ENCODE data around the gene MAP3K9.

Gene MAP3K9

DNA sequence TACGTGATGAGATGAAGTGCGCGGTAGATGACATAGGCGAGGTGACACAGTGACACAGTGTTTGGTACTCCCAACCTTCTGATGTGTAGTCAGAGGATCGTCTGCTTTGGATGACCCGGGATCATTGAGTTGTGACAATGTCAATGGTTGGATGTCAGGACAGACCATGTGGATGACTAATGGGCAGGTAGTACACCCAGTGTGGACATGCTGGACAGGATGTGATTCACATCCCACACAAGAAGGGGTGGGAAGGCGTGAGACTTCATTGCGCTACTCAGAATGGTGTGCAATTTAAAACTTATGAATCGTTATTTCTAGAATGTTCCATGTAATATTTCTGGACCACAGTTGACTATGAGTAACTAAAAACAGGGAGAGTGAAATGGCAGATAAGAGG is 23.8 kb downstream of the MAP3K9 start:
- Mint-ChIP-seq H3K27ac (no peak overlapping the region), H3K4me3 (no peak overlapping the region), H3K27me3 (ENCODE audit: low read depth) (peaks cover 5% of the 10 kb centered on the region), H3K36me3 (ENCODE audit: low read depth) (no peaks in the 10 kb centered on the region), H3K9me3 (no peaks in the 10 kb centered on the region), H3K4me1 (ENCODE audit: low read depth) (peaks cover 5% of the 10 kb centered on the region)

- peaks cover 5% of the 10 kb centered on the region for H3K27me3 Mint-ChIP-seq (ENCODE audit: low read depth)
- no peak overlapping the region for H3K4me3 Mint-ChIP-seq
- peaks cover 8% of the 10 kb centered on the region for H3K4me1 Mint-ChIP-seq (ENCODE audit: low read depth)
- H3K9me3 Mint-ChIP-seq = no peaks in the 10 kb centered on the region
- H3K36me3 Mint-ChIP-seq (ENCODE audit: low read depth) = no peaks in the 10 kb centered on the region
- no peak overlapping the region for H3K27ac Mint-ChIP-seq
Observed at GRCh38 chr14:70784886-70785285, 24.4 kb downstream of the MAP3K9 start.

DNA sequence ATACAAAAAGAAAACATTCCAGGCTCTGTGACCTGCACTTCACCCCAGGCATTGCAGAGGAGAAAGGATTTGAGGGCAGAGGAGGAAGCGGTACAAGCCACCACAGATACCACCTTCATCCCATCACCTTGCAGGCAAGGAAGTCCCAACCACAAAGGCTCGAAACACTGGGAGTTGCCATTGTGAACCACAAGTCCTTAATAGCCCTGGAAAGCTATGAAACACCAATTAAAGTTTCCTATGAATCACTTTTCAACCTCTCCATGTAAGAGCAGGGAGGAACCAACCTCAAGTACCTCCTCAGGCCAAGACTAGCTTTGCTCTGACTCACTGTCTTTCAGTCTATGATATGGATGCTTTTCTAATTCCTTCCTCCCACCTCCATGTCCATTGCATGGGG is 27.0 kb downstream of the MAP3K9 start:
- Mint-ChIP-seq H3K27me3 (ENCODE audit: low read depth) (peaks cover 9% of the 10 kb centered on the region), H3K36me3 (ENCODE audit: low read depth) (no peaks in the 10 kb centered on the region), H3K9me3 (no peaks in the 10 kb centered on the region), H3K4me3 (no peak overlapping the region), H3K4me1 (ENCODE audit: low read depth) (peaks cover 8% of the 10 kb centered on the region), H3K27ac (no peak overlapping the region)

DNA sequence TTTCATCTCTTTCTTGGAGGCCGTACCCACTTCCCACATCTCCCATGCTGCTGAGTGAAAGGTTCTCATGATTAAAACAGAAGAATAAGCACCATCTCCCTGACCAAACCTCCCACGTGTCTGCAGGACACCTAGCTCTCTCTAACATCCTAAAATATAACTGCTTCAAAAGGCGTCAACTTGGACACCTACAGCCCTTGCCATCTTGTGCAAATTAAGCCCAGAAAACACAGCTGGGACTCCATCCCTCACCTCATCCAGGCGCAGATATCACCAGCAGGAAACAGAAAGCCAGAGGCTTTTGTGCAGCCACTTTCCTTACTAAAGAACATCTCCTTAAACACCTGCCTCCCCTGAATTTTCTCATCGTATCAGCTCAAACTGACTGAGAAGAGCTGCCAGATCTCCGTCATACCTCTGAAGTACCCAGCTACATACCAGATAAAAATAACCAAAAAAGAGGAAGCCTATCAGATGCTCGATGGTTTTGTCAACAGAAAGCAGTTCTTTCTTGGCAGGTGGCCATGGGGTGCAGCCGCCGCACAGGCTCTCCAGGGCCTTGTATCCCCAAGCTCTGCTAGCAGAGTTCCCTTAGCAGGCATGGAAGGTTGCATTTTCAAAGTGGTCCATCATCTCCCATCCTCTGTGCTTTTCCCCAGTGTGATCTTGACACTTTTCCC is 28.8 kb downstream of the MAP3K9 start:
- Mint-ChIP-seq H3K27me3 (ENCODE audit: low read depth) (peaks cover 9% of the 10 kb centered on the region), H3K4me3 (no peak overlapping the region), H3K4me1 (ENCODE audit: low read depth) (peaks cover 8% of the 10 kb centered on the region), H3K27ac (no peak overlapping the region), H3K9me3 (no peaks in the 10 kb centered on the region), H3K36me3 (ENCODE audit: low read depth) (no peaks in the 10 kb centered on the region)

DNA sequence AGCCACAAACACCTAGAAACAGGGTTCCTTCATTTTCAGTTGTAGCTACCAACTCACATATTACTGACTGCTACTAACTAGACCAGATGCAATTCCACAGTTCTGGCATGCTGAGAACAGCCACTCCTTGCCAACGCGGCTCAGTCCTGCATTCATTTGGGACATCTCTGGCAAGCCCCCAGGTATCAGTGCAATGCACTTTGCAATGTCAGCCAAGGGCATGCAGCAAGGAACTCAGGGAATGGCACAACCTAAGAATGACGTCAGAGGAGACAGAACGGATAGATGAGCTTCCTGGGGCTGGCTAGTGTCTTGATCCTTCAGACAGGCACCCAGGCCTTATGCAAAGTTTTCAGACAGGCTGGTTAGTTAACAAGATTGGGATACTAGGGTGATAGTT is 29.6 kb downstream of the MAP3K9 start:
- H3K4me1 Mint-ChIP-seq (ENCODE audit: low read depth) = peaks cover 8% of the 10 kb centered on the region

GRCh38 chr14:70776197-70776596 is 33.1 kb downstream of the MAP3K9 start:
- H3K4me3 Mint-ChIP-seq = no peak overlapping the region
- peaks cover 4% of the 10 kb centered on the region for H3K27me3 Mint-ChIP-seq (ENCODE audit: low read depth)
- no peaks in the 10 kb centered on the region for H3K9me3 Mint-ChIP-seq
- peaks cover 3% of the 10 kb centered on the region for H3K4me1 Mint-ChIP-seq (ENCODE audit: low read depth)
- no peak overlapping the region for H3K27ac Mint-ChIP-seq
- no peaks in the 10 kb centered on the region for H3K36me3 Mint-ChIP-seq (ENCODE audit: low read depth)

More for the DNA sequence above, 29.6 kb downstream of the MAP3K9 start:
- no peak overlapping the region for H3K27ac Mint-ChIP-seq
- no peaks in the 10 kb centered on the region for H3K9me3 Mint-ChIP-seq
- H3K4me3 Mint-ChIP-seq = no peak overlapping the region
- no peaks in the 10 kb centered on the region for H3K36me3 Mint-ChIP-seq (ENCODE audit: low read depth)
- peaks cover 9% of the 10 kb centered on the region for H3K27me3 Mint-ChIP-seq (ENCODE audit: low read depth)

DNA sequence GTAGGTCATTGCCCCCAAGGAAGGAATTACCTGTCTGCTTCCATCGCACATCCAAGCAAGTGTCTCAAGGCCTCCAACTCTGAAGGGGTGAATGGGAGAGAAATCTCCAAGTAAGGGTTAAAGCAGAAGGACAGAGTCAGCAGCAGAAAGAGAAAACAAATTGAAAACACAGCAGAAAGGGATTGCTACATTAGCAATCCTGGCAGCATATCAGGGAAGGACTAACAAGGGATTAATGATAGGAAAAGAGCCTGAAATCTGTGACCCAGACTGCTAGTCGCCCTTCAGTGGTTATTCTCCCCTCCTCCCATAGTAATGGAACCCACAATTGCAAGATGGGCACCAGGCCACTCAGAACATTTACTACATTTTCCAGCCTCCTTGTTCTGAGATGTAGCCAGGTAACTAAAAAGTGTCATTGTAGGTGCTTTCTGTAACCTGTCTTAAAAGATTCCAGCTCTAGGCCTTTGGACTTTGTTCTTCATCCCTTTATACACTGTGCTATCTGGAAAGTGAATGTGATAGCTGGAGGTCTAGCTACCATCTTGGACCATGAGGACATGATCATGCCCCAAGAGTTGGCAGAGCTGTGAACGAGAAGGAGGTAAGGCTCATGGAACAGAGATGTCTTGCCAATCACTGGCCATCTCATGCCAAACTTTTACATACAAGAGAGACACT is 36.0 kb downstream of the MAP3K9 start:
- no peak overlapping the region for H3K4me3 Mint-ChIP-seq
- no peak overlapping the region for H3K27ac Mint-ChIP-seq
- no peaks in the 10 kb centered on the region for H3K36me3 Mint-ChIP-seq (ENCODE audit: low read depth)

GRCh38 chr14:70771781-70772212 is 37.5 kb downstream of the MAP3K9 start:
- no peaks in the 10 kb centered on the region for H3K4me1 Mint-ChIP-seq (ENCODE audit: low read depth)
- H3K27me3 Mint-ChIP-seq (ENCODE audit: low read depth) = no peaks in the 10 kb centered on the region
- no peaks in the 10 kb centered on the region for H3K36me3 Mint-ChIP-seq (ENCODE audit: low read depth)
- no peak overlapping the region for H3K4me3 Mint-ChIP-seq
- H3K9me3 Mint-ChIP-seq = no peaks in the 10 kb centered on the region
- H3K27ac Mint-ChIP-seq = no peak overlapping the region

More for the DNA sequence above, 36.0 kb downstream of the MAP3K9 start:
- Mint-ChIP-seq H3K9me3 (no peaks in the 10 kb centered on the region), H3K4me1 (ENCODE audit: low read depth) (no peaks in the 10 kb centered on the region), H3K27me3 (ENCODE audit: low read depth) (no peaks in the 10 kb centered on the region)

- H3K27ac Mint-ChIP-seq = no peak overlapping the region
- H3K9me3 Mint-ChIP-seq = no peaks in the 10 kb centered on the region
- no peaks in the 10 kb centered on the region for H3K27me3 Mint-ChIP-seq (ENCODE audit: low read depth)
- no peak overlapping the region for H3K4me3 Mint-ChIP-seq
- no peaks in the 10 kb centered on the region for H3K4me1 Mint-ChIP-seq (ENCODE audit: low read depth)
- H3K36me3 Mint-ChIP-seq (ENCODE audit: low read depth) = no peaks in the 10 kb centered on the region
Observed at GRCh38 chr14:70770490-70770889, 38.8 kb downstream of the MAP3K9 start.

- Mint-ChIP-seq H3K4me3 (no peak overlapping the region), H3K4me1 (ENCODE audit: low read depth) (no peaks in the 10 kb centered on the region), H3K27ac (no peak overlapping the region), H3K36me3 (ENCODE audit: low read depth) (no peaks in the 10 kb centered on the region), H3K9me3 (no peaks in the 10 kb centered on the region), H3K27me3 (ENCODE audit: low read depth) (no peaks in the 10 kb centered on the region)
Observed at GRCh38 chr14:70759398-70759797, 49.9 kb downstream of the MAP3K9 start.

DNA sequence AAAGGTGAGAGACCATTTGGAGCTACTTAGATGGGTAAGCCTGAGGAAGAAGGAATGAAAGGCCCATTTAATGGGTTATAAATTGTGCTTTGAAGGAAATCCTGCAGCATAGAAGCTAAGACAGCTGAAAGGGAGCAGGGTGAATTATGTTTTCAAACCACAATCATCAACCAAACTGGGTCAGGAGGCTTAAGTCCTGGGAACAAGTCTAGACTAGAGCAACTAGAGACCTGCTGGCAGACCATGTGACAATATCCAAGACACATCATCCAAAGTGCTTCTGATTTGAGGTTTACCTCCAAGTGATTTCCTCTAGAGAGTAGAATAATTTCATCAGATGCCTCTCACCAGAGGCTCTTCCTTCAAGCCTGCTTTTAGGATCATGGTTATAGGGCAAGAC is 53.7 kb downstream of the MAP3K9 start:
- Mint-ChIP-seq H3K27me3 (ENCODE audit: low read depth) (no peaks in the 10 kb centered on the region), H3K4me3 (no peak overlapping the region), H3K4me1 (ENCODE audit: low read depth) (no peaks in the 10 kb centered on the region), H3K36me3 (ENCODE audit: low read depth) (no peaks in the 10 kb centered on the region), H3K9me3 (no peaks in the 10 kb centered on the region), H3K27ac (no peak overlapping the region)

GRCh38 chr14:70754991-70755390 is 54.3 kb downstream of the MAP3K9 start:
- Mint-ChIP-seq H3K27me3 (ENCODE audit: low read depth) (no peaks in the 10 kb centered on the region), H3K27ac (no peak overlapping the region), H3K36me3 (ENCODE audit: low read depth) (no peaks in the 10 kb centered on the region), H3K9me3 (no peaks in the 10 kb centered on the region), H3K4me1 (ENCODE audit: low read depth) (no peaks in the 10 kb centered on the region), H3K4me3 (no peak overlapping the region)

DNA sequence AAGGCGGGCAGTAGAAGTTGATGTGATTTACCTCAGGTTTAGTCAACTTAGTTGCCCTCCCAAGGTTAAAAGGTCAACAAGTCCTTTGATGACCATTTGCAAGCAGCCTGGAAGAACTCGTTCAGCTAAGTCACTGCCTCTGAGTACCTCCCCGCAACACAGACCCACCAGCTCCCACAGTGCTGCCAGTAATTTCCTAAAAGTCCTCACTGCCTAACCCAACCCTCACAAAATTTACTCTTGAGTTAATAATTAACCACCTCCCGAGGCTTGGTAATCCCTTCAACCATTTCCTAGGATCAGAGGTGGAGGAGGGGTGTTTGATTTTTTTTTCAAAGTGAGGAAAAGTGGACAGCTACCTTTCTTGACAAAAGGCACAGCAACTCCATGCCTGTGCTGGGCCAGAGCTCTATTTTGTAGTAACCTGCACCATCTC is 55.8 kb downstream of the MAP3K9 start:
- H3K27ac Mint-ChIP-seq = no peak overlapping the region
- H3K4me3 Mint-ChIP-seq = no peak overlapping the region
- no peaks in the 10 kb centered on the region for H3K4me1 Mint-ChIP-seq (ENCODE audit: low read depth)
- no peaks in the 10 kb centered on the region for H3K27me3 Mint-ChIP-seq (ENCODE audit: low read depth)
- H3K9me3 Mint-ChIP-seq = no peaks in the 10 kb centered on the region
- peaks cover 5% of the 10 kb centered on the region for H3K36me3 Mint-ChIP-seq (ENCODE audit: low read depth)

GRCh38 chr14:70748422-70748821 is 60.9 kb downstream of the MAP3K9 start:
- no peaks in the 10 kb centered on the region for H3K4me1 Mint-ChIP-seq (ENCODE audit: low read depth)
- peaks cover 19% of the 10 kb centered on the region for H3K36me3 Mint-ChIP-seq (ENCODE audit: low read depth)
- H3K27me3 Mint-ChIP-seq (ENCODE audit: low read depth) = no peaks in the 10 kb centered on the region
- no peak overlapping the region for H3K27ac Mint-ChIP-seq
- no peak overlapping the region for H3K4me3 Mint-ChIP-seq
- peaks cover 6% of the 10 kb centered on the region for H3K9me3 Mint-ChIP-seq

DNA sequence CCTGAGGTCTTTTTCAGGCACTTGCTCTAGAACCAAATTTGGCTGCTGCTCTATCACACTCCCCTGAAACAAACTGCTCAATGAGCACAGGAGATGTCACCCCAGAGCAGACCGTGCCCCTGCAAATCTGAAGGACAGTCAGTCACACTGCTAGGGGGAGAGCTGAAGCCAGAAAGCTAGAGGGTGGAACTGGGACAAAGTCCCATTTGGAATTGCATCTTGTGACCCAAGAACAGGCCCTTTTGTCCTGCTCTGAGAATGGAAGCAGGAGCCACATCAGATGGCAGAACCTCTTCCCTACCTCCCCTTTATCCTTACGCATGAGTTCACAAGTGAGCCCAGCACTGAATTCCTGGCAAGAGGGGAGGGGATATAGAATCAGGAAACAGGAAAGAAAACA is 64.7 kb downstream of the MAP3K9 start:
- no peaks in the 10 kb centered on the region for H3K4me1 Mint-ChIP-seq (ENCODE audit: low read depth)
- H3K27me3 Mint-ChIP-seq (ENCODE audit: low read depth) = no peaks in the 10 kb centered on the region
- H3K36me3 Mint-ChIP-seq (ENCODE audit: low read depth) = peaks cover 19% of the 10 kb centered on the region
- no peak overlapping the region for H3K4me3 Mint-ChIP-seq
- H3K9me3 Mint-ChIP-seq = peaks cover 6% of the 10 kb centered on the region
- H3K27ac Mint-ChIP-seq = no peak overlapping the region
